Measurements from ENCODE around the gene RASGRF2.

- no peak for TF ChIP-seq POLR2A (IDR thresholded peaks at IDR 0.05)
- TF ChIP-seq, protein P1, sequence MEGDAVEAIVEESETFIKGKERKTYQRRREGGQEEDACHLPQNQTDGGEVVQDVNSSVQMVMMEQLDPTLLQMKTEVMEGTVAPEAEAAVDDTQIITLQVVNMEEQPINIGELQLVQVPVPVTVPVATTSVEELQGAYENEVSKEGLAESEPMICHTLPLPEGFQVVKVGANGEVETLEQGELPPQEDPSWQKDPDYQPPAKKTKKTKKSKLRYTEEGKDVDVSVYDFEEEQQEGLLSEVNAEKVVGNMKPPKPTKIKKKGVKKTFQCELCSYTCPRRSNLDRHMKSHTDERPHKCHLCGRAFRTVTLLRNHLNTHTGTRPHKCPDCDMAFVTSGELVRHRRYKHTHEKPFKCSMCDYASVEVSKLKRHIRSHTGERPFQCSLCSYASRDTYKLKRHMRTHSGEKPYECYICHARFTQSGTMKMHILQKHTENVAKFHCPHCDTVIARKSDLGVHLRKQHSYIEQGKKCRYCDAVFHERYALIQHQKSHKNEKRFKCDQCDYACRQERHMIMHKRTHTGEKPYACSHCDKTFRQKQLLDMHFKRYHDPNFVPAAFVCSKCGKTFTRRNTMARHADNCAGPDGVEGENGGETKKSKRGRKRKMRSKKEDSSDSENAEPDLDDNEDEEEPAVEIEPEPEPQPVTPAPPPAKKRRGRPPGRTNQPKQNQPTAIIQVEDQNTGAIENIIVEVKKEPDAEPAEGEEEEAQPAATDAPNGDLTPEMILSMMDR (IDR thresholded peaks at IDR 0.05), result no peak
- no peak for TF ChIP-seq POLR2AphosphoS5 (IDR thresholded peaks at IDR 0.05)
- TF ChIP-seq EP300 (IDR thresholded peaks at IDR 0.05; ENCODE audit: low read depth), result no peak
Observed at GRCh38 chr5:81205058-81205457, 244.9 kb downstream of the RASGRF2 start.

All from transverse colon (tissue), 4 donors.